ENCODE results near the gene ZBTB17. TPM values are rescaled to one million over a fixed set of nuclear protein-coding genes. Genes with fewer than 3 reads are reported as not detected.

Gene ZBTB17
- total and polyA plus RNA-seq, 2 experiments from 2014 or later, result 21.9 to 26.6 TPM

DNA sequence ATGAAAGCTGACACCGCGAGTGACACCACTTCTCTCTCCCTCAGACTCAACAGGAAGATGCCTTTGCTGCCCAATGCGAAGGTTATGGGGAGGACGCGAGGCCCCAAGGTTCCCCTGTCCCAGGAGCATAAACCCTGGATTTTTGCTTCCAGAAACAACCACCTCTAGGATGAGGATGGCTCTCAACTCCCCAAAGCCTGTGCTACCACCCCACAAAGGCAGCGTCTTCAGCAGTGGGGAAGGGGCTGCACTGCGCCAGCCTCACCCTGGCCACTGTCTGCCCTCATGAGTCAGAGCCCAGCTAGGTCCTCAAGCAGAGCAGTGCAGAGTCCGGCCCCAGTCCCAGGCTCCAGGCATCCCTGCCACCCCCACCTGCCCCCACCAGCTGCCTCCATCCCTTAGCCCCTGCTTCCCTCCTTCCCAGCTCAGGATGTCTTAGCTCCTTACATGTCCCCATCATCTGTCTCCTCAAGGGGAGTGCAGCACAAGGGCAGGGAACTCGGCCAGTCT is 21.2 kb upstream of the ZBTB17 start:
- ATAC-seq, result no peak
- TF ChIP-seq, protein P1, sequence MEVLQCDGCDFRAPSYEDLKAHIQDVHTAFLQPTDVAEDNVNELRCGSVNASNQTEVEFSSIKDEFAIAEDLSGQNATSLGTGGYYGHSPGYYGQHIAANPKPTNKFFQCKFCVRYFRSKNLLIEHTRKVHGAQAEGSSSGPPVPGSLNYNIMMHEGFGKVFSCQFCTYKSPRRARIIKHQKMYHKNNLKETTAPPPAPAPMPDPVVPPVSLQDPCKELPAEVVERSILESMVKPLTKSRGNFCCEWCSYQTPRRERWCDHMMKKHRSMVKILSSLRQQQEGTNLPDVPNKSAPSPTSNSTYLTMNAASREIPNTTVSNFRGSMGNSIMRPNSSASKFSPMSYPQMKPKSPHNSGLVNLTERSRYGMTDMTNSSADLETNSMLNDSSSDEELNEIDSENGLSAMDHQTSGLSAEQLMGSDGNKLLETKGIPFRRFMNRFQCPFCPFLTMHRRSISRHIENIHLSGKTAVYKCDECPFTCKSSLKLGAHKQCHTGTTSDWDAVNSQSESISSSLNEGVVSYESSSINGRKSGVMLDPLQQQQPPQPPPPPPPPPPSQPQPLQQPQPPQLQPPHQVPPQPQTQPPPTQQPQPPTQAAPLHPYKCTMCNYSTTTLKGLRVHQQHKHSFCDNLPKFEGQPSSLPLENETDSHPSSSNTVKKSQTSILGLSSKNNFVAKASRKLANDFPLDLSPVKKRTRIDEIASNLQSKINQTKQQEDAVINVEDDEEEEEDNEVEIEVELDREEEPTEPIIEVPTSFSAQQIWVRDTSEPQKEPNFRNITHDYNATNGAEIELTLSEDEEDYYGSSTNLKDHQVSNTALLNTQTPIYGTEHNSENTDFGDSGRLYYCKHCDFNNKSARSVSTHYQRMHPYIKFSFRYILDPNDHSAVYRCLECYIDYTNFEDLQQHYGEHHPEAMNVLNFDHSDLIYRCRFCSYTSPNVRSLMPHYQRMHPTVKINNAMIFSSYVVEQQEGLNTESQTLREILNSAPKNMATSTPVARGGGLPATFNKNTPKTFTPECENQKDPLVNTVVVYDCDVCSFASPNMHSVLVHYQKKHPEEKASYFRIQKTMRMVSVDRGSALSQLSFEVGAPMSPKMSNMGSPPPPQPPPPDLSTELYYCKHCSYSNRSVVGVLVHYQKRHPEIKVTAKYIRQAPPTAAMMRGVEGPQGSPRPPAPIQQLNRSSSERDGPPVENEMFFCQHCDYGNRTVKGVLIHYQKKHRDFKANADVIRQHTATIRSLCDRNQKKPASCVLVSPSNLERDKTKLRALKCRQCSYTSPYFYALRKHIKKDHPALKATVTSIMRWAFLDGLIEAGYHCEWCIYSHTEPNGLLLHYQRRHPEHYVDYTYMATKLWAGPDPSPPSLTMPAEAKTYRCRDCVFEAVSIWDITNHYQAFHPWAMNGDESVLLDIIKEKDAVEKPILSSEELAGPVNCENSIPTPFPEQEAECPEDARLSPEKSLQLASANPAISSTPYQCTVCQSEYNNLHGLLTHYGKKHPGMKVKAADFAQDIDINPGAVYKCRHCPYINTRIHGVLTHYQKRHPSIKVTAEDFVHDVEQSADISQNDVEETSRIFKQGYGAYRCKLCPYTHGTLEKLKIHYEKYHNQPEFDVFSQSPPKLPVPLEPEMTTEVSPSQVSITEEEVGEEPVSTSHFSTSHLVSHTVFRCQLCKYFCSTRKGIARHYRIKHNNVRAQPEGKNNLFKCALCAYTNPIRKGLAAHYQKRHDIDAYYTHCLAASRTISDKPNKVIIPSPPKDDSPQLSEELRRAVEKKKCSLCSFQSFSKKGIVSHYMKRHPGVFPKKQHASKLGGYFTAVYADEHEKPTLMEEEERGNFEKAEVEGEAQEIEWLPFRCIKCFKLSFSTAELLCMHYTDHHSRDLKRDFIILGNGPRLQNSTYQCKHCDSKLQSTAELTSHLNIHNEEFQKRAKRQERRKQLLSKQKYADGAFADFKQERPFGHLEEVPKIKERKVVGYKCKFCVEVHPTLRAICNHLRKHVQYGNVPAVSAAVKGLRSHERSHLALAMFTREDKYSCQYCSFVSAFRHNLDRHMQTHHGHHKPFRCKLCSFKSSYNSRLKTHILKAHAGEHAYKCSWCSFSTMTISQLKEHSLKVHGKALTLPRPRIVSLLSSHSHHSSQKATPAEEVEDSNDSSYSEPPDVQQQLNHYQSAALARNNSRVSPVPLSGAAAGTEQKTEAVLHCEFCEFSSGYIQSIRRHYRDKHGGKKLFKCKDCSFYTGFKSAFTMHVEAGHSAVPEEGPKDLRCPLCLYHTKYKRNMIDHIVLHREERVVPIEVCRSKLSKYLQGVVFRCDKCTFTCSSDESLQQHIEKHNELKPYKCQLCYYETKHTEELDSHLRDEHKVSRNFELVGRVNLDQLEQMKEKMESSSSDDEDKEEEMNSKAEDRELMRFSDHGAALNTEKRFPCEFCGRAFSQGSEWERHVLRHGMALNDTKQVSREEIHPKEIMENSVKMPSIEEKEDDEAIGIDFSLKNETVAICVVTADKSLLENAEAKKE (CRISPR knock-in tag; IDR thresholded peaks at IDR 0.05), result no peak
- TF ChIP-seq, protein P2, sequence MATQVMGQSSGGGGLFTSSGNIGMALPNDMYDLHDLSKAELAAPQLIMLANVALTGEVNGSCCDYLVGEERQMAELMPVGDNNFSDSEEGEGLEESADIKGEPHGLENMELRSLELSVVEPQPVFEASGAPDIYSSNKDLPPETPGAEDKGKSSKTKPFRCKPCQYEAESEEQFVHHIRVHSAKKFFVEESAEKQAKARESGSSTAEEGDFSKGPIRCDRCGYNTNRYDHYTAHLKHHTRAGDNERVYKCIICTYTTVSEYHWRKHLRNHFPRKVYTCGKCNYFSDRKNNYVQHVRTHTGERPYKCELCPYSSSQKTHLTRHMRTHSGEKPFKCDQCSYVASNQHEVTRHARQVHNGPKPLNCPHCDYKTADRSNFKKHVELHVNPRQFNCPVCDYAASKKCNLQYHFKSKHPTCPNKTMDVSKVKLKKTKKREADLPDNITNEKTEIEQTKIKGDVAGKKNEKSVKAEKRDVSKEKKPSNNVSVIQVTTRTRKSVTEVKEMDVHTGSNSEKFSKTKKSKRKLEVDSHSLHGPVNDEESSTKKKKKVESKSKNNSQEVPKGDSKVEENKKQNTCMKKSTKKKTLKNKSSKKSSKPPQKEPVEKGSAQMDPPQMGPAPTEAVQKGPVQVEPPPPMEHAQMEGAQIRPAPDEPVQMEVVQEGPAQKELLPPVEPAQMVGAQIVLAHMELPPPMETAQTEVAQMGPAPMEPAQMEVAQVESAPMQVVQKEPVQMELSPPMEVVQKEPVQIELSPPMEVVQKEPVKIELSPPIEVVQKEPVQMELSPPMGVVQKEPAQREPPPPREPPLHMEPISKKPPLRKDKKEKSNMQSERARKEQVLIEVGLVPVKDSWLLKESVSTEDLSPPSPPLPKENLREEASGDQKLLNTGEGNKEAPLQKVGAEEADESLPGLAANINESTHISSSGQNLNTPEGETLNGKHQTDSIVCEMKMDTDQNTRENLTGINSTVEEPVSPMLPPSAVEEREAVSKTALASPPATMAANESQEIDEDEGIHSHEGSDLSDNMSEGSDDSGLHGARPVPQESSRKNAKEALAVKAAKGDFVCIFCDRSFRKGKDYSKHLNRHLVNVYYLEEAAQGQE (IDR thresholded peaks at IDR 0.05; ENCODE audit: unreplicated experiment), result no peak
- no peak for TF ChIP-seq JUNB (IDR thresholded peaks at IDR 0.05; ENCODE audit: unreplicated experiment)
- no peak for TF ChIP-seq POLR2AphosphoS5 (IDR thresholded peaks at IDR 0.05; ENCODE audit: low read depth)
- TF ChIP-seq EZH2 (IDR thresholded peaks at IDR 0.05; ENCODE audit: low read depth, unreplicated experiment), result no peak
- TF ChIP-seq NANOG (IDR thresholded peaks at IDR 0.05; ENCODE audit: borderline replicate concordance), result no peak
- TF ChIP-seq, protein P3, sequence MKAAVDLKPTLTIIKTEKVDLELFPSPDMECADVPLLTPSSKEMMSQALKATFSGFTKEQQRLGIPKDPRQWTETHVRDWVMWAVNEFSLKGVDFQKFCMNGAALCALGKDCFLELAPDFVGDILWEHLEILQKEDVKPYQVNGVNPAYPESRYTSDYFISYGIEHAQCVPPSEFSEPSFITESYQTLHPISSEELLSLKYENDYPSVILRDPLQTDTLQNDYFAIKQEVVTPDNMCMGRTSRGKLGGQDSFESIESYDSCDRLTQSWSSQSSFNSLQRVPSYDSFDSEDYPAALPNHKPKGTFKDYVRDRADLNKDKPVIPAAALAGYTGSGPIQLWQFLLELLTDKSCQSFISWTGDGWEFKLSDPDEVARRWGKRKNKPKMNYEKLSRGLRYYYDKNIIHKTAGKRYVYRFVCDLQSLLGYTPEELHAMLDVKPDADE (IDR thresholded peaks at IDR 0.05), result no peak
- TF ChIP-seq ZNF331 (CRISPR knock-in tag; IDR thresholded peaks at IDR 0.05; ENCODE audit: low read depth), result no peak
- TF ChIP-seq, protein P4, sequence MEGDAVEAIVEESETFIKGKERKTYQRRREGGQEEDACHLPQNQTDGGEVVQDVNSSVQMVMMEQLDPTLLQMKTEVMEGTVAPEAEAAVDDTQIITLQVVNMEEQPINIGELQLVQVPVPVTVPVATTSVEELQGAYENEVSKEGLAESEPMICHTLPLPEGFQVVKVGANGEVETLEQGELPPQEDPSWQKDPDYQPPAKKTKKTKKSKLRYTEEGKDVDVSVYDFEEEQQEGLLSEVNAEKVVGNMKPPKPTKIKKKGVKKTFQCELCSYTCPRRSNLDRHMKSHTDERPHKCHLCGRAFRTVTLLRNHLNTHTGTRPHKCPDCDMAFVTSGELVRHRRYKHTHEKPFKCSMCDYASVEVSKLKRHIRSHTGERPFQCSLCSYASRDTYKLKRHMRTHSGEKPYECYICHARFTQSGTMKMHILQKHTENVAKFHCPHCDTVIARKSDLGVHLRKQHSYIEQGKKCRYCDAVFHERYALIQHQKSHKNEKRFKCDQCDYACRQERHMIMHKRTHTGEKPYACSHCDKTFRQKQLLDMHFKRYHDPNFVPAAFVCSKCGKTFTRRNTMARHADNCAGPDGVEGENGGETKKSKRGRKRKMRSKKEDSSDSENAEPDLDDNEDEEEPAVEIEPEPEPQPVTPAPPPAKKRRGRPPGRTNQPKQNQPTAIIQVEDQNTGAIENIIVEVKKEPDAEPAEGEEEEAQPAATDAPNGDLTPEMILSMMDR (conservative IDR thresholded peaks at IDR 0.05; ENCODE audit: low read depth in 2 of 2), result no peak
- no peak for TF ChIP-seq CREB1 (CRISPR knock-in tag; IDR thresholded peaks at IDR 0.05; ENCODE audit: low read depth)
- no peak for TF ChIP-seq EZH2phosphoT487 (IDR thresholded peaks at IDR 0.05; ENCODE audit: unreplicated experiment)
- no peak for TF ChIP-seq STAT1 (IDR thresholded peaks at IDR 0.05; ENCODE audit: unreplicated experiment)
- H3K79me2 ChIP-seq (replicated peaks; ENCODE audit: insufficient read depth), result no peaks in the 10 kb centered on the region
- no peaks in the 10 kb centered on the region for H4K20me1 ChIP-seq (replicated peaks; ENCODE audit: insufficient read depth)
- H3K4me2 ChIP-seq, result no peak overlapping the region
- H3K36me3 ChIP-seq (ENCODE audit: insufficient read depth), result no peaks in the 10 kb centered on the region
- H3K27me3 ChIP-seq (ENCODE audit: insufficient read depth), result no peaks in the 10 kb centered on the region
- H3K4me3 ChIP-seq, result no peak overlapping the region
- Mint-ChIP-seq H3K4me1 (no peaks in the 10 kb centered on the region), H3K9me3 (no peaks in the 10 kb centered on the region), H3K27ac (no peak overlapping the region), H3K4me3 (no peak overlapping the region), H3K27me3 (ENCODE audit: insufficient read depth, low read depth, poor library complexity) (peaks cover 8% of the 10 kb centered on the region), H3K36me3 (ENCODE audit: low read depth) (no peaks in the 10 kb centered on the region)
- no peak overlapping the region for H2AFZ ChIP-seq
- H3F3A ChIP-seq (replicated peaks; ENCODE audit: low read depth), result no peaks in the 10 kb centered on the region
- H3K27ac ChIP-seq (ENCODE audit: low read depth), result no peak overlapping the region
- H3K4me1 ChIP-seq (ENCODE audit: insufficient read depth), result no peaks in the 10 kb centered on the region
- DNase-seq (ENCODE audit: low spot score), result no peak
- H3K9me2 ChIP-seq (ENCODE audit: insufficient read depth), result no peaks in the 10 kb centered on the region

Measured in GM23338 (cell line).